GM21786 (cell line): ENCODE results near the gene C14orf132.

Source experiments
- ATAC-seq: cut with Tn5 transposase; IDR thresholded peaks from one replicate; pipeline ENCODE4 v1.9.1; 2021; ENCODE audit not compliant: unreplicated experiment

The C14orf132 gene

GRCh38 chr14:96096639-96097610 is 57.8 kb downstream of the C14orf132 start:
- ATAC-seq = no peak

- no peak for ATAC-seq
These were observed 58.6 kb downstream of the C14orf132 start for GRCh38 chr14:96097752-96098151.

GRCh38 chr14:96098309-96098998 is 59.3 kb downstream of the C14orf132 start:
- ATAC-seq = no peak

GRCh38 chr14:96098999-96099335 is 59.8 kb downstream of the C14orf132 start:
- no peak for ATAC-seq

- no peak for ATAC-seq
These were observed 61.3 kb downstream of the C14orf132 start for GRCh38 chr14:96100161-96101064.

GRCh38 chr14:96102081-96102856 is 63.1 kb downstream of the C14orf132 start:
- ATAC-seq = no peak

GRCh38 chr14:96103075-96103474 is 63.9 kb downstream of the C14orf132 start:
- no peak for ATAC-seq

- ATAC-seq = no peak
These were observed 64.6 kb downstream of the C14orf132 start for GRCh38 chr14:96103560-96104460.

GRCh38 chr14:96104469-96105057 is 65.4 kb downstream of the C14orf132 start:
- no peak for ATAC-seq

- no peak for ATAC-seq
These were observed 66.1 kb downstream of the C14orf132 start for GRCh38 chr14:96105089-96105925.

- no peak for ATAC-seq
These were observed 66.8 kb downstream of the C14orf132 start for GRCh38 chr14:96105926-96106441.

- no peak for ATAC-seq
These were observed 67.7 kb downstream of the C14orf132 start for GRCh38 chr14:96106891-96107290.

GRCh38 chr14:96108061-96108795 is 69.1 kb downstream of the C14orf132 start:
- no peak for ATAC-seq

- ATAC-seq = no peak
These were observed 69.7 kb downstream of the C14orf132 start for GRCh38 chr14:96108911-96109310.

- ATAC-seq = no peak
These were observed 70.6 kb downstream of the C14orf132 start for GRCh38 chr14:96109596-96110355.

- no peak for ATAC-seq
These were observed 72.9 kb downstream of the C14orf132 start for GRCh38 chr14:96112032-96112431.
